Kidney (tissue), 14 donors: ENCODE measurements around the gene CRYBA4. TPM values are rescaled to one million over a fixed set of nuclear protein-coding genes. Genes with fewer than 3 reads are reported as not detected.
A peak's percentile ranks its signal among the peaks of the same experiment; 100 is the strongest.

ENCODE experiments used
- DNase-seq, 5 donors: peaks; one replicate each; pipeline ENCODE4 v3.0.0-alpha.2; 2013 to 2020
- FAIRE-seq: peaks from 2 replicates; lab custom pipeline; 2012; peaks lifted over from hg19 to GRCh38; lab: Jason Lieb, UNC
- H3K27ac ChIP-seq, 2 donors: one replicate each; pipeline ENCODE4 v1.7.0; 2013; ENCODE audit warnings: low read depth in 2 of 2, low read length in 2 of 2, inconsistent platforms in 1 of 2
- H3K27me3 ChIP-seq: one replicate; pipeline ENCODE4 v1.7.1; 2013; ENCODE audit warnings: low read length, inconsistent platforms; ENCODE audit not compliant: control insufficient read depth, insufficient read depth
- H3K36me3 ChIP-seq, 3 donors: one replicate each; pipeline versions ENCODE4 v1.7.0 to v1.7.1; 2013; ENCODE audit warnings: low read length in 3 of 3, control low read depth in 1 of 3, inconsistent platforms in 1 of 3; ENCODE audit not compliant: insufficient read depth in 3 of 3, control insufficient read depth in 2 of 3
- H3K4me1 ChIP-seq, 3 donors: one replicate each; pipeline versions ENCODE4 v1.7.0 to v1.7.1; 2013; ENCODE audit warnings: low read length in 3 of 3, inconsistent platforms in 1 of 3, low read depth in 1 of 3; ENCODE audit not compliant: control insufficient read depth in 2 of 3, insufficient read depth in 2 of 3
- H3K4me3 ChIP-seq, 3 donors: one replicate each; pipeline versions ENCODE4 v1.7.0 to v1.8.1; 2013; ENCODE audit warnings: low read length in 3 of 3, control low read depth in 1 of 3, inconsistent platforms in 1 of 3
- H3K9ac ChIP-seq, 3 donors: one replicate each; pipeline versions ENCODE4 v1.7.0 to v1.7.1; 2013; ENCODE audit warnings: low read length in 3 of 3, control low read depth in 1 of 3, inconsistent platforms in 1 of 3
- H3K9me3 ChIP-seq, 3 donors: one replicate each; pipeline versions ENCODE4 v1.7.0 to v1.7.1; 2013; ENCODE audit warnings: low read length in 3 of 3, control low read depth in 1 of 3, inconsistent platforms in 1 of 3; ENCODE audit not compliant: control insufficient read depth in 2 of 3, insufficient read depth in 1 of 3
- CTCF ChIP-seq: IDR thresholded peaks from 3 replicates; pipeline ENCODE4 v1.5.1; 2012; ENCODE audit warnings: mild to moderate bottlenecking, moderate library complexity, borderline replicate concordance; ENCODE audit not compliant: insufficient read depth; ENCODE audit errors: extremely low read depth
- intact Hi-C: fragments of 100-400 bp; cut with DNase I; formaldehyde crosslinking; loops from one replicate; pipeline ENCODE4 v1.11.1; 2022
- polyA plus RNA-seq: library from polyadenylated mRNA; stranded (reverse); fragments of 350-450 nt; fragmentation: Illumina TruSeq; extraction: RNeasy Lipid Tissue Mini Kit (QIAGEN cat#74804); gene quantifications from one replicate; pipeline ENCODE4 v1.2.3, GENCODE V29; 2014; ENCODE audit warnings: low read depth, low replicate concordance; ENCODE audit not compliant: insufficient read depth
- total RNA-seq: library from RNA; stranded (reverse); fragmentation: NEBNext Ultra II Directional; extraction: Animal tissue kit (Norgen Biotek cat#: 25700); gene quantifications from one replicate; pipeline ENCODE4 v1.2.1, GENCODE V29; 2021
- donor health status: control.
- donor health status: control.
- donor health status: control.
- donor health status: control.
- donor health status: control.
- donor health status: DM: yes; HTN: yes; CAD: no.
- donor health status: Normal renal cell carcinoma (clear cell type).

CRYBA4 gene
- total and polyA plus RNA-seq, 2 donors from 2014 or later = 0.41 TPM; not detected in 1

GRCh38 chr22:26615830-26616435 lies 5.8 kb upstream of the CRYBA4 start:
- no peaks in the 10 kb centered on the region for H3K36me3 ChIP-seq
- TF ChIP-seq CTCF = no peak
- intact Hi-C loops = no loop called here
- FAIRE-seq (no peak), DNase-seq (no peak)
- H3K4me3 ChIP-seq = no peak overlapping the region
- H3K27ac ChIP-seq = no peak overlapping the region
- no peaks in the 10 kb centered on the region for H3K27me3 ChIP-seq
- H3K9me3 ChIP-seq = no peaks in the 10 kb centered on the region
- no peak overlapping the region for H3K9ac ChIP-seq
- H3K4me1 ChIP-seq = no peaks in the 10 kb centered on the region

GRCh38 chr22:26616650-26617049 lies 5.1 kb upstream of the CRYBA4 start:
- Histone ChIP-seq H3K9me3 (no peaks in the 10 kb centered on the region), H3K9ac (no peak overlapping the region), H3K4me1 (no peaks in the 10 kb centered on the region), H3K36me3 (no peaks in the 10 kb centered on the region), H3K27ac (no peak overlapping the region), H3K27me3 (no peaks in the 10 kb centered on the region), H3K4me3 (no peak overlapping the region)
- FAIRE-seq (no peak), DNase-seq (no peak)
- TF ChIP-seq CTCF = no peak
- intact Hi-C loops = no loop called here

- peak in 1 of 5 donors; percentile 77 for DNase-seq
- H3K9ac ChIP-seq = no peak within 1 kb of the TSS
- H3K27ac ChIP-seq = no peak within 1 kb of the TSS
- no peaks in the 10 kb centered on the region for H3K36me3 ChIP-seq
- no peaks in the 10 kb centered on the region for H3K4me1 ChIP-seq
- no peak for TF ChIP-seq CTCF
- H3K9me3 ChIP-seq = no peaks in the 10 kb centered on the region
- no peaks in the 10 kb centered on the region for H3K27me3 ChIP-seq
- no peak within 1 kb of the TSS for H3K4me3 ChIP-seq
- intact Hi-C loops = no loop called here
- FAIRE-seq = no peak
These were observed 4.2 kb upstream of the CRYBA4 start, which contains the start of gene CRYBB1 for GRCh38 chr22:26617271-26618199. TSS of gene CRYBB1 (minus strand) at chr22:26618027. CDS start at chr22:26616319, 1,708 bp downstream.
